ENCODE results near the gene HDAC10. TPM values are rescaled to one million over a fixed set of nuclear protein-coding genes. Genes with fewer than 3 reads are reported as not detected.

HDAC10 gene
- total RNA-seq, 4 donors from 2014 or later = 66.8 to 618 (median 142) TPM

GRCh38 chr22:50257041-50257440 lies 6.0 kb upstream of the HDAC10 start:
- no peak for DNase-seq
- TF ChIP-seq EP300 (IDR thresholded peaks at IDR 0.05; ENCODE audit: low read depth) (no peak), POLR2A (IDR thresholded peaks at IDR 0.05) (no peak), POLR2AphosphoS5 (IDR thresholded peaks at IDR 0.05) (no peak), CTCF (IDR thresholded peaks at IDR 0.05) (no peak)
- in situ Hi-C loops (cut with MboI; ENCODE audit: low pct_ligation_motif_present in 1 of 4, low pct_unique_long_range_greater_than_20kb in 1 of 4, low sequenced_read_pairs in 3 of 4) = loop anchor here in 2 of 4 donors (10.0 kb wide), 1 partner anchor 68 kb away; the partner anchor contains the start of gene DENND6B (in 2 of the 2)
- H3K9me3 ChIP-seq = no peaks in the 10 kb centered on the region
- H3K4me3 ChIP-seq = no peak overlapping the region
- H3K27ac ChIP-seq = no peak overlapping the region
- intact Hi-C loops (cut with DNase I; ENCODE audit: low total_unique reads) = loop anchor here (10.0 kb wide), 1 partner anchor 218 kb away; the partner anchor contains the start of gene SBF1
- H3K36me3 ChIP-seq = no peaks in the 10 kb centered on the region
- peaks cover 48% of the 10 kb centered on the region for H3K27me3 ChIP-seq
- WGBS, 2 donors (ENCODE audit: low coverage in 1 of 2) = 64% methylated on average over 13 of the region's 16 CpGs; no CpG with 5 or more reads in 1 of the 2 donors
- H3K4me1 ChIP-seq = peaks cover 0 to 14% (median 11%) of the 10 kb centered on the region in 4 donors

GRCh38 chr22:50256258-50256862 lies 5.3 kb upstream of the HDAC10 start:
- H3K4me1 ChIP-seq = peaks cover 0 to 16% (median 16%) of the 10 kb centered on the region in 4 donors
- no peak overlapping the region for H3K4me3 ChIP-seq
- no peaks in the 10 kb centered on the region for H3K9me3 ChIP-seq
- intact Hi-C loops (cut with DNase I; ENCODE audit: low total_unique reads) = loop anchor here (10.0 kb wide), 1 partner anchor 218 kb away; the partner anchor contains the start of gene SBF1
- TF ChIP-seq POLR2A (IDR thresholded peaks at IDR 0.05) (no peak), EP300 (IDR thresholded peaks at IDR 0.05; ENCODE audit: low read depth) (no peak), POLR2AphosphoS5 (IDR thresholded peaks at IDR 0.05) (no peak), CTCF (IDR thresholded peaks at IDR 0.05) (no peak)
- H3K27ac ChIP-seq = no peak overlapping the region
- DNase-seq = no peak
- H3K36me3 ChIP-seq = no peaks in the 10 kb centered on the region
- peaks cover 41% of the 10 kb centered on the region for H3K27me3 ChIP-seq
- WGBS, 2 donors (ENCODE audit: low coverage in 1 of 2) = 54% methylated on average over 7 of the region's 12 CpGs; no CpG with 5 or more reads in 1 of the 2 donors
- in situ Hi-C loops (cut with MboI; ENCODE audit: low pct_ligation_motif_present in 1 of 4, low pct_unique_long_range_greater_than_20kb in 1 of 4, low sequenced_read_pairs in 3 of 4) = loop anchor here in 2 of 4 donors (10.0 kb wide), 1 partner anchor 68 kb away; the partner anchor contains the start of gene DENND6B (in 2 of the 2)

GRCh38 chr22:50255607-50256006 lies 4.5 kb upstream of the HDAC10 start:
- H3K27me3 ChIP-seq = peaks cover 35% of the 10 kb centered on the region
- H3K9me3 ChIP-seq = no peaks in the 10 kb centered on the region
- no peaks in the 10 kb centered on the region for H3K36me3 ChIP-seq
- in situ Hi-C loops (cut with MboI; ENCODE audit: low pct_ligation_motif_present in 1 of 4, low pct_unique_long_range_greater_than_20kb in 1 of 4, low sequenced_read_pairs in 3 of 4) (loop anchor here in 2 of 4 donors (10.0 kb wide), 1 partner anchor 69 kb away; the partner anchor contains the start of gene DENND6B (in 2 of the 2)), intact Hi-C loops (cut with DNase I; ENCODE audit: low total_unique reads) (loop anchor here (10.0 kb wide), 1 partner anchor 219 kb away; the partner anchor contains the start of gene SBF1)
- TF ChIP-seq CTCF (IDR thresholded peaks at IDR 0.05) (no peak), EP300 (IDR thresholded peaks at IDR 0.05; ENCODE audit: low read depth) (no peak), POLR2A (IDR thresholded peaks at IDR 0.05) (no peak), POLR2AphosphoS5 (IDR thresholded peaks at IDR 0.05) (no peak)
- no peak overlapping the region for H3K4me3 ChIP-seq
- no peak overlapping the region for H3K27ac ChIP-seq
- peaks cover 0 to 19% (median 13%) of the 10 kb centered on the region in 4 donors for H3K4me1 ChIP-seq
- no peak for DNase-seq
- WGBS, 2 donors (ENCODE audit: low coverage in 1 of 2) = 88% methylated on average over 16 of the region's 17 CpGs; no CpG with 5 or more reads in 1 of the 2 donors

- intact Hi-C loops (cut with DNase I; ENCODE audit: low total_unique reads) (loop anchor here (10.0 kb wide), 1 partner anchor 220 kb away; the partner anchor contains the start of gene SBF1), in situ Hi-C loops (cut with MboI; ENCODE audit: low pct_ligation_motif_present in 1 of 4, low pct_unique_long_range_greater_than_20kb in 1 of 4, low sequenced_read_pairs in 3 of 4) (loop anchor here in 2 of 4 donors (10.0 kb wide), 1 partner anchor 70 kb away; the partner anchor contains the start of gene DENND6B (in 2 of the 2))
- H3K27me3 ChIP-seq = peaks cover 30% of the 10 kb centered on the region
- H3K27ac ChIP-seq = no peak overlapping the region
- no peaks in the 10 kb centered on the region for H3K9me3 ChIP-seq
- DNase-seq = no peak
- TF ChIP-seq POLR2AphosphoS5 (IDR thresholded peaks at IDR 0.05) (no peak), CTCF (IDR thresholded peaks at IDR 0.05) (no peak), POLR2A (IDR thresholded peaks at IDR 0.05) (no peak), EP300 (IDR thresholded peaks at IDR 0.05; ENCODE audit: low read depth) (no peak)
- peaks cover 4 to 22% (median 15%) of the 10 kb centered on the region in 4 donors for H3K4me1 ChIP-seq
- 81% methylated on average over 16 of the region's 19 CpGs; no CpG with 5 or more reads in 1 of the 2 donors for WGBS, 2 donors (ENCODE audit: low coverage in 1 of 2)
- no peaks in the 10 kb centered on the region for H3K36me3 ChIP-seq
- no peak overlapping the region for H3K4me3 ChIP-seq
These were observed 4.0 kb upstream of the HDAC10 start for GRCh38 chr22:50255099-50255498.
